GM10266 (cell line): Measurements from ENCODE around the gene ZBTB21.

Experiments used
- DNase-seq: peaks from one replicate; pipeline ENCODE4 v3.0.0; 2012; ENCODE audit errors: extremely low spot score
- TF ChIP-seq, protein P1 (sequence below): IDR thresholded peaks from 2 replicates; pipeline ENCODE4 v1.5.1; 2012; ENCODE audit warnings: mild to moderate bottlenecking, low read depth; ENCODE audit not compliant: control insufficient read depth, insufficient read depth; ENCODE audit errors: missing control alignments

ZBTB21 gene

DNA sequence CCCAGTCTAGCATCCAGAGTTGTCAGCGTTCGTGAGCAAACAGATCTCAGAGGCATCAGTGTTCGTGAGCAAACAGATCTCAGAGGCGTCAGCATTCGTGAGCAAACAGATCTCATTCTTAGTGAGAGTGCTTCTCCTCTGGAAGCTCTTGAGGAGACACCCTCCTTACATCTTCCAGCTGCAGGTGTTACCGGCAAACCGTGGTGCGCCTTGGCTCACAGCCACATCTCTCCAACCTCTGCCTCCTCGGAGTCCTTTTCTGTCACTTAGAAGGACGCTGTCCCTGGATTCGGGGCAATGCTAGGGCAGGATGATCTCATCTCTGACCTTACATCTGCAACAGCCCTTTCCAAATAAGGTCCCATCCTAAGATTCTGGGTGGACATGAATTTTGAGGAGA lies 46.3 kb upstream of the ZBTB21 start:
- TF ChIP-seq, protein P1, sequence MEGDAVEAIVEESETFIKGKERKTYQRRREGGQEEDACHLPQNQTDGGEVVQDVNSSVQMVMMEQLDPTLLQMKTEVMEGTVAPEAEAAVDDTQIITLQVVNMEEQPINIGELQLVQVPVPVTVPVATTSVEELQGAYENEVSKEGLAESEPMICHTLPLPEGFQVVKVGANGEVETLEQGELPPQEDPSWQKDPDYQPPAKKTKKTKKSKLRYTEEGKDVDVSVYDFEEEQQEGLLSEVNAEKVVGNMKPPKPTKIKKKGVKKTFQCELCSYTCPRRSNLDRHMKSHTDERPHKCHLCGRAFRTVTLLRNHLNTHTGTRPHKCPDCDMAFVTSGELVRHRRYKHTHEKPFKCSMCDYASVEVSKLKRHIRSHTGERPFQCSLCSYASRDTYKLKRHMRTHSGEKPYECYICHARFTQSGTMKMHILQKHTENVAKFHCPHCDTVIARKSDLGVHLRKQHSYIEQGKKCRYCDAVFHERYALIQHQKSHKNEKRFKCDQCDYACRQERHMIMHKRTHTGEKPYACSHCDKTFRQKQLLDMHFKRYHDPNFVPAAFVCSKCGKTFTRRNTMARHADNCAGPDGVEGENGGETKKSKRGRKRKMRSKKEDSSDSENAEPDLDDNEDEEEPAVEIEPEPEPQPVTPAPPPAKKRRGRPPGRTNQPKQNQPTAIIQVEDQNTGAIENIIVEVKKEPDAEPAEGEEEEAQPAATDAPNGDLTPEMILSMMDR, result no peak
- no peak for DNase-seq

DNA sequence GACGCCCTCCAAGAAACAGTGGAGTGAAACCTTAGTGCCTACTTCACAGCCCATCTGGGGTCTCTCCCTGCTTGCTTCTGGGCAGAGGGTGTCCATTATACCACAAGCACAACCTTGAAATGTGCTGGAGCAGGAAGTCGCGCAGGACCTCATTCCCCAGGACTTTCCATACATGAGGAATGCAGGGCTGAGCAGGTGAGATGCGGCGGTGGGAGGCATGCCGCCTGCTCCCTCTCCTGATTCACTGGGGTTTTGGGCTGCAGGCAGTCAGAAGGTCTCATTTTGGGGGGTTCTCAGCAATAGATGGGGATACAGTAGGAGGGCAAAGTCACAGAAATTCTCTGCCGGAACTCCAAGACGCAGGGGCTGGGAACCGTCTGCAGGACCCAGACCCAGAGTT lies 45.3 kb upstream of the ZBTB21 start:
- TF ChIP-seq, protein P1, result no peak
- DNase-seq, result no peak

DNA sequence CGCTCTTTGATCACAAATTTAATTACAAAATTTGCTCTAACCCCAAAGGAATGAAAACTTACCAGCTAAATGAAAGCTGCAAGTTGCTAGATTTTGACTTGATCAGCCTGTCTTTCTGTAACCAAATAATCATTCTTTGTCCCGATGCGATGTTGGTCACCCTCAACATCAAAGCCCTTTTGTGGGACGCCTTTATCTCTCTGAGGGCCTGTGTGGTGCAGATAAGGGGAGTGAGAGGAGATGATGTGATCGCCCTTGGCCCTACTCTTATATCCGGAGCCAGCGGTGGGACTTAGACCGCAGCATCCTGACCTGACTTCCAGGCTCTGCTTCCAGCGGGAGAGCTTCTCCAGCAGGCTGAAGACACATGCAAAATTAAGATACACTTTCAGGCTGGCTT lies 41.6 kb upstream of the ZBTB21 start:
- TF ChIP-seq, protein P1, result no peak
- DNase-seq, result no peak

DNA sequence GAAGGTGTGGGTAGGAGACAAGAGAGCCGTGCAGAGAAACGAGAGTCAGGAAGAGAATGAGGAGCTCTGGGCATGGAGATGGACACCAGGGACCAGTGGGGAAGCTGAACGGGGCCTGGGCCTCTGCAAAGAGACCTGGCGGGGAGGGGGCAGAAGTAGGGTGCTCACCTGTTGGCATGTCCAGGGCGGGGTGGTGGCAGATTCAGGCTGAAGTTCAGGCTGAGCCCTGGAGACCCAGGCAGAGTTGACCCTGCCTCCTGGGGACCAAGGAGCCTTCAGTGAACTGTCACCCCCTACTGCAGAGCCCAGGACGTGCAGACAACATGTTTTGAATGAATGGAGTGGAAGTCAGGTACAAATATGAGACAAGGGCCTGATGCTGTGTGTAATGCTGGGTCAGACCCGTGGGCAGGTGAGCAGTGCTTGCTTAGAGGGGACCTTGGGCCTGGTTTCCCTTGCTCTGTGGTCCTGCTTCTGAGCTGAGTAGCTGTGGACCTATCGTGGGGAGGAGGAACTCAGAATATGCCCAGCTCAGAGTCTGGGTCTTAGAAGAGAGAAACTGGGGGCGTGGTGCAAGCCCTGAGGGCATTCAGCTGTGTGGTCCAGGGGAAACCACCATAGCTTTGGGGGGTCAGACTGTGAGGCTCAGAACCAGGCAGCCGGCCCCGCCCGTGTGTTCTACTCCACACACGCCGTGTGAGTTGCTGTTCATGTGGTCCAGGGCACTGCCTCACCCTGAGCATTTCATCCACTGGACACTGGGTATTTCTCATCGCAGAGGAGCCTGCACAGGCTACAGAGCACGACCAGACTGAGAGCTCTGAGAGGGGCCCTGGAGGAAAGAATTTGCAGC lies 39.6 kb upstream of the ZBTB21 start:
- DNase-seq, result no peak
- TF ChIP-seq, protein P1, result no peak

DNA sequence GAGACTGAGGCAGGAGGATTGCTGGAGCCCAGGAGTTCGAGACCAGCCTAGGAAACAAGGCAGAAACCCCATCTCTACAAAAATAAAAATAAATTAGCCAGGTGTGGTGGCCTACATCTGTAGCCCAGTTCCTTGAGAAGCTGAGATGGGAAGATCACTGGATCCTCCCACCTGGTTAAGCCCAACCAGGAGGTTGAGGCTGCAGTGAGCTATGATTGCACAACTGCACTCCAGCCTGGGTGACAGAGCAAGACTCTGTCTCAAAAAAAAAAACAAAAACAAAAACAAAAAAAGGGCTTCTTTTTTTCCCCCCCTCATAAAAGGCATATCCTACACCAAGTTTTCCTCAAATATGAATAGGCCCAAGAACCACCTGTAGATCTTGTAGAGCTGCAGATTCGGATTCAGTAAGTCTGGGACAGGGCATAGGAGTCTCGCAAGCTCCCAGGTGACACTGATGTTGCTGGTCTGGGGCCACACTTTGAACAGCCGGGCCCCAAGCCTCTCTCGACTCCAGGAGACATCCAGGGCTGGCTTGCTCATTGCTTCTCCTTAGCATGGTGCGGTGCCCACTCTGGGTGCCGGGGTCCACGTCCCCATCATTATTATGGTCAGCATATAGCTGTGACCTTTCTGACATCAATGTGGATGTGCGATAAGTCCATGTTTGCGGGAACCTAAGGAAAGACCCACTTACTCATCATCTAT lies 38.9 kb upstream of the ZBTB21 start:
- TF ChIP-seq, protein P1, result no peak
- no peak for DNase-seq

DNA sequence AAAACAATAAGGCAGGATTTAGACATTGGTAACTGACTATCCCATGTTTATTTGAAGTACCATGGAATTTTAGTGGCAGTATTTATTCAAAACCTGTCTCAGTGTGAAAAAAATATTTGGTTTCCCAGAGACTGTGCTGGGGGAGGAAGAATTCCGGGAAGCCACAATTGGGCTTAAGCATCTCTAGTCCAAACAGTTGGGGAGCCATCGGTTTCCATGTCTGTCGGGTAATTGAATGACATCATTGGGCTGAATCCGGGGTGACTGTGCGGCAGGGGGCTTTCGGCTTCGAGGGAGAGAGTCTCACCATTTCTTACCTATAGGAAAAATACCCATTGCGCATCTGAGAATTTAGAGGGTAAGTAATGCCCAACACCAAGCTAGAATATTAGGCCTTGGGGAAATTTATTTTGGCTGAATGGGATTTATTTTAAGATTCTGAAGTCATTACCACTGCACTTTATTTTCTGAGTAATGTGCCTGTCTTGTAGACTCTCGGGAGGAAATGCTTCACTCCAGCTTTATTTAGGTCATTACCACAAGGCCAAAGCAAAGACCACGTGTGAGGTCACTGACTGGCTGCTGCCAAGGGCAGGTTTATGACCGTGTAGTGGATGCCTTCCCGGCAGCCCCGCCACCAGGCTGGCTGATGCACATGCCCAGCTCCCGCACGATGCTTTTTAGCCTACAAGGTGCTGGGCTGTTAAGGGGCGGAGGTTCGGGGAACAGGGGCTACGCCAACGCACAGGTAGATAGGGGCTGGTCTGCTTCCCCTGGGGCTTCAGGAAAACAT lies 37.9 kb upstream of the ZBTB21 start:
- TF ChIP-seq, protein P1, result no peak
- DNase-seq, result no peak
